HG02884 (cell line): Measurements from ENCODE around the gene GLIS1.

ENCODE experiments used
- ATAC-seq: cut with Tn5 transposase; IDR thresholded peaks from one replicate; pipeline ENCODE4 v1.9.1; 2021; ENCODE audit warnings: mild to moderate bottlenecking, moderate library complexity; ENCODE audit not compliant: unreplicated experiment

GLIS1 gene

DNA sequence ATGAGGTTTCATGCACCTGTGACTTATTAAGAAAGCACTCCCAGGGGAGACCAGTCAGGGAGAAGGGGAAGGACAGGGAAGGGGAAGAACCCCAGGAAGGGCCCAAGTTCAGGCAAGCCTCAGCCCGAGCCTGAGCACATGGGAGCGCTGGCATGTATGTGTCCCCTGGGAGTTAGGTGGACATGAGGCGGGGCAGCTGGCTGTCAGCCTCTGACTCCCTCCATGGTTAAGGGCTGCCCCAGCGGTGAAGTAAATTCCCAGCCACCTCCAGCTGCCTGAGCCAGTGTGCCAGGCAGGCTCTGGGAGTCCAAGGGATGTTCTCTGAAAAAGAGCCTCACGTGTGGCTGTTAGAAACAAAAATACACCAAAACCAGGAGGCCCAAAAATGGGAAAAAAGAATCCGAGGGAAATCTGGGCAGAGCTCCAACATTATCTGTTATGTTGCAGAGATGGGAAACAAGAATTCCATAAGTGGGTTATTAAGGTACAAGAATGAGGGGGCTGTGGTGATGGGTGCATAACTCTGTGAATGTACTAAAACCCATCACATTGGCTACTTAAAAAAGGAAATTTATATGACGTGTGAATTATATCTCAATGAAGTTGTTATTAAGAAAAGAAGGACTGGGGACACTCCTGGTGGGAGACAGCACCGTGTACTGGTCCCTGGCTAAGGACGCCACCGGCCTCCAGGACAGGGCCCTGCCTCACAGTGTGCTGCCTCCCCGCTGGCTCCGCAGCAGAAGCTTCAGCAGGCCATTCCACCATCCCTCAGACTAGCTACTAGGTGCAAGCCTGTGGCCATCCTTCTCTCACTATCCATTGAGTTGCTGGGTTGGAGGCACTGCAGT, 261.1 kb downstream of the GLIS1 start:
- ATAC-seq: no peak

DNA sequence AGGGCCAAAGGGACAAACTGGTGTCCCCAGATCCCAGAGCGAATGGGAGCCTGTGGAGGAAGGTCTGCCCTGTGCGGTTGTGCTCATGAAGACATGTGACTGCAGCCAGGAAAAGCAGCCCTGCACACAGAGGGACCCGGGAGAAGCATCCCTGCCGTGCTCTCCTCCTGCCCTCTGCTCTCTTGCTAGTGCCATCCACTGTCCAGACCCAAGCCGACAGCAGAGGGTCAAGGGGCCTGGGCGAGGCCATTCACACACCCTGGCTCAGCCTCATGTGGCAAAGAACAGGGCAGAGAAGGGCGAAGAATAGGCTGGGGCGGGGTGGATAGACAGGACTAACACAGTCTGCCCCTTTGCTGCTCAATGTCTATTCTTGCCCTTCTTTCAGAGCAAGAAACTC, 262.4 kb downstream of the GLIS1 start:
- no peak for ATAC-seq

GRCh38 chr1:53475664-53476063, 263.3 kb downstream of the GLIS1 start:
- ATAC-seq: no peak

- no peak for ATAC-seq
Observed at GRCh38 chr1:53473463-53473862, 265.5 kb downstream of the GLIS1 start.

DNA sequence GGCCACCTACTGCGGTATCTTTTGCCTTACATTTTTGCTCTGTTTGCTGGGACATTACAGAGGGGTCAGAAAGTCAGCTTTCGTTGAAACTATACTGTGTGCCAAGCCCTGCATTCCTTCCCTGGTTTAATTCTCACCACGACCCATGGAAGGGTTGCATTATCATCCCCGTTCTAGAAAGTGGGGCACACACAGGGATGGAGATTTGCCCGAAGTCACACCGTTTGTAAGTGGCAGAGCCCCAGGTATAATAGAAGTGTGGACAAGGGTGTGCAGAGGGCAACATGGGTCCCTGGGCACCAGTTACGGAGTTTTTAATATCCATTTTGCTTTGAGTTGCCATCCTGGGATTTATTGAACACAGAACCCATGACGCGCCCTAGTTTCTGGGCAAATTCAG, 268.0 kb downstream of the GLIS1 start:
- no peak for ATAC-seq

DNA sequence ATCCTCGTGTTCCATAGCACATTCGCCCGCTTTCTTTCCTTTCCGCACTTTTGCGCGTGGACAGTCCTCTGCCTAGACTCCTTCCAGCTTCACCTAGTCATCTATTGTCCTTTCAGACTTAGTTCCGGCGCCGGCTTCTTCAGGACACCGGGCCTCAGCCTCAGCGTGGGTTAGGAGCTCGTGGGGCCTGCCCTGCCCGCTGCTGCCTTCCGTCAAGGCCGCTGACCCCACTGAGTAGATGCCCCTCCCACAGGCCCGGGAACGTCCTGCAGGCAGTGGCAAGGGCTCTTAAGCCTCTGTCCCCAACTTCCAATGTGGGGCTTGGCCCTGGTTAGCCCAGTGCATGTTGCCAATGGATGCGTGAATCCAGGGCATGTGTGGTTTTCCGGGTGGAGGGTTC, 268.4 kb downstream of the GLIS1 start:
- ATAC-seq: no peak

GRCh38 chr1:53470155-53470554, 268.8 kb downstream of the GLIS1 start:
- no peak for ATAC-seq

DNA sequence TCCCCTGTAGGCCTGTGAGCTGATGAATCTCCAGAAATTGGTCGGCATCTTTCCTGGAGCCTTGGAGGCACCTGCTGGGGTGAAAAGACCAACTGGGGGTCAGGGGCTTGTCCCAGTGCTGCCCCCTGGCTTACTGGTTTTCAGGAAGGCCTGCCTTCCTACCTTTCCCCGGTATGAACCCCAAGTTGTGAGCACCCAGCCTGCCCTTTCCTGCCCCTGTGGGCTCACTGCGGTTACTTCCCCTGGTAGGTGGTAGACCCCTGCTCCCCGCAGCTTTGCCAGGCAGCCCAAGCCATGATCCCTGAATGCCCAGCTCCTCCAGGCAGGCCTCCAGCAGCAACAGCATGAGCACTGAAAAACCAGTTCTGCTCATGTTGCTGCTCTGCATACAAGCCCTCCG, 269.6 kb downstream of the GLIS1 start:
- ATAC-seq: no peak

DNA sequence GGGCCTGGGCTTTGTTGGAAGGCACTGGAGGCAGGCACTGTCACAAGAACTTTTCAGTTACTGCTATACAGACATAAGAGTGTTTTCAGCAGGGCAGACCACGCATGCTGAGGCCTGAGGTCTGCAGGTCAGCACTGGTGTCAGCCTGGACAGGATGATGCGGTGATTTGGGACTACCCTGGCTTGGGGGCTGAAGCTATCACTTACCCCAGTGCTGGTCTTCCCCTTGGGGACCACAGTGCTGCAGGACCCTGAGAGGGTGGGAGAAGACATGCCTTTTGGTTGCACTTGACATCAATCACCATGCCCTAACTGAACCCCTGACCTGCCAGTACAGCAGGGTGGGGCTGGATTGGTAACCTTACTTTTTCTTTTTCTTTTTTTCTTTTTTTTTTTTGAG, 270.6 kb downstream of the GLIS1 start:
- no peak for ATAC-seq

DNA sequence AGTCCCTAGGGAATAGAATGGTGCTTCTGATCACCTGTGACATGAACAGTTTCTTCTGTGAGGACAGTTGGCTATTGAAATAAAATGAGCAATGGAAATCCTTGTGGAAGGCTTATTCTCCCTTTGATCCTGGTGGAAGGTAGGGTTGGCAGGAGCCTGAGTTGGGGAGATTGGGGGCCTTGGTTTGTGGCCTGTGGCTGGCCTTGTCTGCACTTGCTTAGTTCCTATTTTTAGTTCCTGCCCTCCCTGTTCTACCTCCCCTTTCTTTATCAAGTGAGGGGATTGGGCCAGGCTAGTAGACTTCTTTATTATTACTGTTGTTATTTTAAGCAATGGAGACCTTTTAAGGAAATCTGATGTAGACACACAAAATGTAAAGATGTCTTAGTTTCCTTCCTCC, 271.6 kb downstream of the GLIS1 start:
- ATAC-seq: no peak

- no peak for ATAC-seq
Observed at GRCh38 chr1:53465023-53465957, 273.7 kb downstream of the GLIS1 start.

DNA sequence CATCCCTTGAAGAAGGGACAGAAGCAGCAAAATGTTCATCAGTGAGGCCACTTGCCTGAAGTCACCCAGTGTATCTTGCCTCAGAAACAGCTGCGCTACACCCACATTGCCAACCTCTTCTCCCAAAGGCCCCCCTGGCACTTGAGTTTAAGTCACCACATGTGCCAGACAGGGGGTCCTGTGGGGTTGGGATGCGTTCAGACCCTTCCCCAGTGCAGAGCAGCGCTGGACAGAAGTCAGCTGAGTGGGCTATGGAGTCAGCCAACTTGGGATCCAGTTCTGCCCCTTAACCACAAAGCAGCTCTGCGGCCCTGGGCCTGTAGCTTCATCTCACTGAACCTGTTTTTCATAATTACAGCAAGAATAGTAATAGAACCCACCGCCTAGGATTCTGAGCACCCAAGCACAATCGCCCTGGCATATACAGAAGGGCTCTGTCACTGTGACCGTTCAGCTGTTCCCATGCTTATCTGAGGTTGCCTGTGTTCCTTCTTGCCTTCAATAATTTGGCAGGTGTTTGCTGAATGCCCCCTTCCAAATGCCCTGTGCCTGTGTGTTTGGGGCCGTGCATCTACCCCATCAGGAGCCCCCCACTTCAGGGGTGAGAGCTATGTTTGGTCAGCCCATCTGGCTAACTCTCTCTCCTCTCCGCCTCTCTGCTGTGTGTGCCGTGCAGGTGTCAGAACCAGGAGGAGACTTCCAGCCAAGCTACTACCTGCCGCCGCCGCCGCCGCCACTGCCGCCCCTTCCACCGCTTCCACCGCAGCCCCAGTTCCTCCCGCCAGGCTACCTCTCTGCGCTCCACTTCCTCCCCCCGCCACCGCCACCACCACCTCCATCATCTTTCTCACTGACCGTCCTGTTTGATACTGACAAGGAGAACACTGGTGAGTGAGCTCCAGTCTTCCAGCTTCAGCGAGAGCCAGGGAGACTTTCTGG, 274.7 kb downstream of the GLIS1 start:
- no peak for ATAC-seq

DNA sequence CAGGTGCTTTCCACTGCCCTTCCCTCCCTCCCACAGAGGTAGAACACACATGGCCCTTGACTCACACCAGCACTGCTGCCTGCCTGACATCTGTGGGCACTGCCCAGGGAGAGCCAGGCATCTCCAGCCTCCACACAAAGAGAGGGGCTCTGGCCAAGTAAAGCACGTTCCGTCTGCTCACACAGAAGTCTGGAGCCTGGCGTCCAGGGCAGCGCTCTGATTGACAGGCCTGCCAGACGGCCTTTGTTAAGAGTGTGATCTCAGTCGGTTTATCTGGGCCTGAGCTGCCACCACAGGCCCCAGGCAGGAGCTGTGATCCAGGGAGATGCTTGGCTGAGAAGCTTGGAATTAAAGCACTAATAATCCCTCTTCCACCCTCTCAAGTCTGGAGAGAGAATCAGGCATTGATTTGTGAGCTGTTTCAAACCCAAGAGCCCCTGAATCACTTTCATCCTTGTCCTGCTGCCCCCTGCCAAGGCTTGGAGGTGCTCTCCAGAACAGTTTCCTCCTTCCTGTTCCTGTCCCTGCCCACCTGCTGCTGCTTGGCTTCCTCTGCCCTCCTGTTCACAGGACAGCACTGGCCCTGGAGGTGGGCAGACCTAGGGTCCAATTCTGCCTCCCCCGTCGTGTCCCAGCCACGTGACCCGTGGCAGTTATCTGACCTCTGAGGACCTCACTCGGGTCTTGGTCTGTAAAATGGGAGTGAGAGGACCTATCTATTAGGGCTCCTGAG, 276.0 kb downstream of the GLIS1 start:
- no peak for ATAC-seq

- ATAC-seq: no peak
Observed at GRCh38 chr1:53462193-53462592, 276.8 kb downstream of the GLIS1 start.

DNA sequence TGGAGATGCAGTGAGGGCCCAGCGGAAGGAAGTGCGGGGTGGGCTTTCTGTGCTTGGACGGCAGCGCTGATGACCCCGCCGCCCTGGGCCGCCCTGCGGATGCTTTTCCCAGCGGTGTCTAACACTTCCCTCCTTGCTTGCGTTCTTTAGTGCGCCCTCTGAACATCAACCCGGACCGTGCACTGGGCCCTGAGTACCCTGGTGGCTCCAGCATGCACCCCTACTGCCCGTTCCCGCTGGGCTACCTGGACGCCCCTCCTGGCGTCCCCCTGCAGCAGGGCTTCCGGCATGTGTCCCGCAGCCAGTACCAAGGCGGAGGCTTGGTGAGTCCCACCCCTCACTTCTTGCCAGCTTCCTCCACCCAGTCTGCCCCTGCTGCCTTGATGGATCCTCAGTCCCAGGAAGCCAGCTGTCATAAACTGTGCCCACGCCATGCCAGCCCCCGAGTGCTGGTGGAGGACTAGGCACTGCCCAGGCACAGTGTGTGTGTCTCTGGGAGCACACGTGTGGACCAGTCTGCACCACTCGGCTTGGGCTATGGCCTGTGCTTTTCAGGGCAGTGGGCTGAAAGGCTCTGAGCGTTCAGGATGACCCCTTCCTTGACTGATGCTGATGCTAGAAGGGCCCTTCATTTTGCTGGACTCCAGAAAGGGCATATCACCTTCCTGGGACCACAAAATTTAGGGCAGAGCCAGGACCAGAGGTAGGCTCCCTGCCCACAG, 277.5 kb downstream of the GLIS1 start:
- ATAC-seq: no peak

GRCh38 chr1:53460666-53461322, 278.2 kb downstream of the GLIS1 start:
- ATAC-seq: no peak

- ATAC-seq: no peak
Observed at GRCh38 chr1:53460211-53460634, 278.7 kb downstream of the GLIS1 start.

GRCh38 chr1:53459321-53460175, 279.4 kb downstream of the GLIS1 start, which contains the start of gene DMRTB1:
DMRTB1 (plus strand) TSS chr1:53459399; CDS start chr1:53459454, 55 bp downstream.
- no peak for ATAC-seq
